Rectal smooth muscle tissue (tissue), 1 donor: ENCODE results near the gene CCNB1IP1.
"Not testable (repeated sequence)": the region's sequence is repeated elsewhere in the genome, so short reads cannot be mapped to it uniquely, and the experiment has no call there.

Experiments
- H3K27ac ChIP-seq: one replicate; pipeline ENCODE4 v1.7.0; 2013; ENCODE audit warnings: low read depth, low read length, inconsistent platforms
- H3K27me3 ChIP-seq: one replicate; pipeline ENCODE4 v1.7.0; 2013; ENCODE audit warnings: low read length; ENCODE audit not compliant: control insufficient read depth, insufficient read depth
- H3K36me3 ChIP-seq: one replicate; pipeline ENCODE4 v1.7.0; 2013; ENCODE audit warnings: low read length; ENCODE audit not compliant: control insufficient read depth, insufficient read depth
- H3K4me1 ChIP-seq: one replicate; pipeline ENCODE4 v1.7.0; 2013; ENCODE audit warnings: low read length; ENCODE audit not compliant: control insufficient read depth, insufficient read depth
- H3K4me3 ChIP-seq: one replicate; pipeline ENCODE4 v1.7.0; 2013; ENCODE audit warnings: low read length
- H3K9ac ChIP-seq: one replicate; pipeline ENCODE4 v1.7.0; 2013; ENCODE audit warnings: low read length

Gene CCNB1IP1

DNA sequence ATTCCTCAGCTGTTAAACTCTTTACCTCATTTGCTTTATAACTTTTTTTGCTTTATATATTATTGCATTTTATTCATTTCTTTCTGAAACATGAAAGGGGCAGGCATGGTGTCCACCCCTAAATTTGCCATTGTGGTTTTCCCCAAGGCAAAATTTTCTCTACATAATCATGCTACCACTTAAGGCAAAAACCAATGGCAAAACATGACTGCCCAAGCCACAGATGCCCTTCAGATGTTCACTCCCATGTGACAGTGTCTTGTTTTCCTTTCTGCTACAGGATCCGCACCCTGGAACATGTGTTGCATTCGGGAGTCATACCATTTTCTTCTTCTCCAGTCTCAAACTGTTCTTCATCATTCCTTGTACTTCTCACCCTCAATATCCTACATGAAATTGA, 55.7 kb downstream of the CCNB1IP1 start:
- H3K36me3 ChIP-seq: no peaks in the 10 kb centered on the region
- no peaks in the 10 kb centered on the region for H3K4me1 ChIP-seq
- no peak overlapping the region for H3K4me3 ChIP-seq
- no peak overlapping the region for H3K9ac ChIP-seq
- no peaks in the 10 kb centered on the region for H3K27me3 ChIP-seq
- H3K27ac ChIP-seq: no peak overlapping the region

GRCh38 chr14:20274062-20274461, 59.0 kb downstream of the CCNB1IP1 start:
- H3K36me3 ChIP-seq: no peaks in the 10 kb centered on the region
- H3K27me3 ChIP-seq: no peaks in the 10 kb centered on the region
- H3K4me1 ChIP-seq: no peaks in the 10 kb centered on the region
- no peak overlapping the region for H3K9ac ChIP-seq
- H3K27ac ChIP-seq: no peak overlapping the region
- H3K4me3 ChIP-seq: no peak overlapping the region

DNA sequence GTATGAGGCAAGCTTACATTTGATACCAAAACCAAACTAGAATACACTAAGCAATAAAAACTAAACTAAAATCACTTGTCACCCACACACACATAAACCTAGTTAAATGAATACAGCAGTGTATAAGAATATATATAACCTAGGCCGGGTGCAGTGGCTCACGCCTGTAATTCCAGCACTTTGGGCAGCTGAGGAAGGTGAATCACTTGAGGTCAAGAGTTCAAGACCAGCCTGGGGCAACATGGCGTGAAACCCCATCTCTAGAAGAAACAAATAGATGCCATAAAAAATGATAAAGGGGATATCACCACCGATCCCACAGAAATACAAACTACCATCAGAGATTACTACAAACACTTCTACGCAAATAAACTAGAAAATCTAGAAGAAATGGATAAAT, 68.7 kb downstream of the CCNB1IP1 start:
- H3K9ac ChIP-seq, H3K4me1 ChIP-seq, H3K36me3 ChIP-seq, H3K27me3 ChIP-seq, H3K27ac ChIP-seq, H3K4me3 ChIP-seq: not testable (repeated sequence)

- no peaks in the 10 kb centered on the region for H3K4me1 ChIP-seq
- no peaks in the 10 kb centered on the region for H3K27me3 ChIP-seq
- H3K27ac ChIP-seq: no peak overlapping the region
- H3K36me3 ChIP-seq: no peaks in the 10 kb centered on the region
- H3K9ac ChIP-seq: no peak overlapping the region
- H3K4me3 ChIP-seq: no peak overlapping the region
Measured at GRCh38 chr14:20262642-20263128, 70.4 kb downstream of the CCNB1IP1 start.
